GM21381 (cell line): ENCODE measurements around the gene SFTPA1.
A peak's percentile ranks its signal among the peaks of the same experiment; 100 is the strongest.
"Not testable (repeated sequence)": the region's sequence is repeated elsewhere in the genome, so short reads cannot be mapped to it uniquely, and the experiment has no call there.

Experiments used
- ATAC-seq: cut with Tn5 transposase; IDR thresholded peaks from one replicate; pipeline ENCODE4 v1.9.1; 2021; ENCODE audit warnings: mild to moderate bottlenecking, moderate library complexity; ENCODE audit not compliant: unreplicated experiment

Gene SFTPA1

GRCh38 chr10:79610601-79611191 lies at the start of gene SFTPA1:
Gene SFTPA1, plus strand, starts transcription at chr10:79610939. Its CDS starts 887 bp downstream, at chr10:79611826.
- no peak for ATAC-seq

GRCh38 chr10:79561257-79561656 lies 49.5 kb upstream of the SFTPA1 start:
- ATAC-seq = no peak

- peak; percentile 73 for ATAC-seq
Measured at GRCh38 chr10:79562135-79562756, 48.5 kb upstream of the SFTPA1 start.

GRCh38 chr10:79563426-79563825 lies 47.3 kb upstream of the SFTPA1 start:
- ATAC-seq = no peak

- not testable (repeated sequence) for ATAC-seq
Measured at GRCh38 chr10:79570624-79571023, 40.1 kb upstream of the SFTPA1 start.

GRCh38 chr10:79579361-79579760 lies 31.4 kb upstream of the SFTPA1 start:
- ATAC-seq = no peak

- no peak for ATAC-seq
Measured at GRCh38 chr10:79581044-79581443, 29.7 kb upstream of the SFTPA1 start.

- ATAC-seq = no peak
Measured at GRCh38 chr10:79582096-79582495, 28.6 kb upstream of the SFTPA1 start.

GRCh38 chr10:79582954-79583353 lies 27.8 kb upstream of the SFTPA1 start:
- ATAC-seq = not testable (repeated sequence)

- ATAC-seq = no peak
Measured at GRCh38 chr10:79583488-79584024, 27.2 kb upstream of the SFTPA1 start.

GRCh38 chr10:79585870-79586527 lies 24.7 kb upstream of the SFTPA1 start:
- no peak for ATAC-seq

- ATAC-seq = no peak
Measured at GRCh38 chr10:79586933-79587332, 23.8 kb upstream of the SFTPA1 start.

GRCh38 chr10:79588800-79589199 lies 21.9 kb upstream of the SFTPA1 start:
- ATAC-seq = no peak

- ATAC-seq = no peak
Measured at GRCh38 chr10:79593377-79593776, 17.4 kb upstream of the SFTPA1 start.

- not testable (repeated sequence) for ATAC-seq
Measured at GRCh38 chr10:79594565-79594964, 16.2 kb upstream of the SFTPA1 start.

- ATAC-seq = no peak
Measured at GRCh38 chr10:79595510-79595909, 15.2 kb upstream of the SFTPA1 start.

- not testable (repeated sequence) for ATAC-seq
Measured at GRCh38 chr10:79599644-79600043, 11.1 kb upstream of the SFTPA1 start.

GRCh38 chr10:79601939-79602338 lies 8.8 kb upstream of the SFTPA1 start:
- no peak for ATAC-seq

- ATAC-seq = no peak
Measured at GRCh38 chr10:79602953-79603352, 7.8 kb upstream of the SFTPA1 start.

GRCh38 chr10:79604294-79604693 lies 6.4 kb upstream of the SFTPA1 start:
- no peak for ATAC-seq

GRCh38 chr10:79605308-79605707 lies 5.4 kb upstream of the SFTPA1 start:
- no peak for ATAC-seq
